HG03575 (cell line): Measurements from ENCODE around the gene ISCA2.
"Not testable (repeated sequence)": the region's sequence is repeated elsewhere in the genome, so short reads cannot be mapped to it uniquely, and the experiment has no call there.

ENCODE experiments used
- ATAC-seq: cut with Tn5 transposase; IDR thresholded peaks from one replicate; pipeline ENCODE4 v1.9.1; 2021; ENCODE audit not compliant: unreplicated experiment, insufficient number of reproducible peaks, low FRiP score; ENCODE audit errors: extremely low read depth

ISCA2 gene, protein sequence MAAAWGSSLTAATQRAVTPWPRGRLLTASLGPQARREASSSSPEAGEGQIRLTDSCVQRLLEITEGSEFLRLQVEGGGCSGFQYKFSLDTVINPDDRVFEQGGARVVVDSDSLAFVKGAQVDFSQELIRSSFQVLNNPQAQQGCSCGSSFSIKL

DNA sequence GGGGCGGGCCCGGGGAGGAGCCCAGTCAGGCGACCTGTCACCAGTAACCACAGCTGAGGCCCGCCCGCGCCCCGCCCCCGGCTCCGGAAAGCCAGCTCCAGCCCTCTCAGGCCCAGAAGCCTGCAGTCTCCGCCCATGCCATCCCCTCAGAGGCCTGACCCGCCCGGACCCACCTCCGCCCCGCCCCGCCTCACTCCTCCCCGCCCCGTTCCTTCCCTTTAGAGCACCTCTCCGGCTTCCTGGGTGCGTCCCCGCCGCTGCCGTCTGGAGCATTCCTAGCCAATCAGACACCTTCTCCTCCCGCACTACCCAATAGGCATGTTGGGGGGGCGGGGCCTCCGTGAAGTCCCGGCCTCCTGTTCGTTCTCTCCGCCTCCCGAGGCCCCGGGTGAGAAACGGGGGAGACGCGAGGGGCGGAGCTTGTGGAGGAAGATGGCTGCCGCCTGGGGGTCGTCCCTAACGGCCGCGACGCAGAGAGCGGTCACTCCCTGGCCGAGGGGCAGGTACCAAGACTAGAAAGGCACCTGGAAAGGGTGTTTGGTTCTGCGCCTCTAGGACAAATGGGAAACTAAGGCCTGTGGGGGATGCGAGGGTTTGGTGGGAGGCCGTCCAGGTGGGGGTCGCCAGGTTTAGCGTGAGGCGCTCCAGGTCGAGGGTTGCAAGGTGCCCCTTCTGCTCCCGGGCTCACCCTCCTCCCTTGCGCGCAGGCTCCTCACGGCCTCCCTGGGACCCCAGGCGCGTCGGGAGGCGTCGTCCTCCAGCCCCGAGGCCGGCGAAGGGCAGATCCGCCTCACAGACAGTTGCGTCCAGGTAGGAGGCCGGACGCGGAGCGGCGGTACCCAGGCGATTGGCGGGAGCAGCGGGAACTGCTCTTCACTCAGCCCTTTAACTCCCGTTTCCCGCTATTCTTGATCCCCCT is at the start of gene ISCA2:
TSS of gene ISCA2 (plus strand) at position 423 of the 919 bp plus-strand sequence. CDS start at position 433, 10 bp downstream.
- peak; percentile 75 for ATAC-seq

DNA sequence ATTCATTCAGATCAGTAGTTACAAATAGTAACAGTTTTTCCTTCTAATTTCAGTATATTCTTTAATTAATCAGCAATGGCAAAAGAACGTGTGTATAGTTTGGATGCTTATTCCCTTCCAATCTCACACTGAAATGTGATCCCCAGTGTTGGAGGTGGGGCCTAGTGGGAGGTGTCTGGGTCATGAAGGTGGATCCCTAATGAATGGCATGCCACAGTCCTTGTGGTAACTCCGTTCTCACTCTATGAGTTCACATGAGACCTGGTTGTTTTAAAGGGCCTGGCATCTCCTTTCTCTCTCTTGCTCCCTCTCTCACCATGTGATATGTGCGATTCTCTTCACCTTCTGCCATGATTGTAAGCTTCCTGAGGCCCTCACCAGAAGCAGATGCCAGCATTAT is 48.7 kb upstream of the ISCA2 start:
- no peak for ATAC-seq

DNA sequence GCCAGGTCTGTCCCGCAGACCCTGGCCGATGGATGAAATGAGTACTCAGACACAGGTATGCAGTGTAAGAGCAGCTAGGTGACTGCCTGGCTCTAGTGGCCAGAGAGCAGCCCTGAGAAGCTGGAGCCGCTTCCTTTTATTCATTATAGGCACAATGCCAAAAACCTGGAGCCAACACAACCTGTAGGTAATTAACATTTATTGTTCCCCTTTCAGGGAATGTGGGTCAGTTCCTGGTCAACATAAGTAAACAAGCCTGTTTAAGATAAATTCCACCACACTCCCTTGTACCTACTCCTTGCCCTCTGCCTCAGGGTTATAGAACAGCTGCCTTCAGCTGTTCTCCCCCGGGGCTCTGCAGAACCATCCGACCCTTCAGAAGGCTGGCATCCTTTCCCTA is 39.2 kb upstream of the ISCA2 start:
- not testable (repeated sequence) for ATAC-seq

GRCh38 chr14:74456684-74457564 is 36.6 kb upstream of the ISCA2 start:
- ATAC-seq: no peak

GRCh38 chr14:74457565-74457895 is 36.0 kb upstream of the ISCA2 start:
- ATAC-seq: no peak

DNA sequence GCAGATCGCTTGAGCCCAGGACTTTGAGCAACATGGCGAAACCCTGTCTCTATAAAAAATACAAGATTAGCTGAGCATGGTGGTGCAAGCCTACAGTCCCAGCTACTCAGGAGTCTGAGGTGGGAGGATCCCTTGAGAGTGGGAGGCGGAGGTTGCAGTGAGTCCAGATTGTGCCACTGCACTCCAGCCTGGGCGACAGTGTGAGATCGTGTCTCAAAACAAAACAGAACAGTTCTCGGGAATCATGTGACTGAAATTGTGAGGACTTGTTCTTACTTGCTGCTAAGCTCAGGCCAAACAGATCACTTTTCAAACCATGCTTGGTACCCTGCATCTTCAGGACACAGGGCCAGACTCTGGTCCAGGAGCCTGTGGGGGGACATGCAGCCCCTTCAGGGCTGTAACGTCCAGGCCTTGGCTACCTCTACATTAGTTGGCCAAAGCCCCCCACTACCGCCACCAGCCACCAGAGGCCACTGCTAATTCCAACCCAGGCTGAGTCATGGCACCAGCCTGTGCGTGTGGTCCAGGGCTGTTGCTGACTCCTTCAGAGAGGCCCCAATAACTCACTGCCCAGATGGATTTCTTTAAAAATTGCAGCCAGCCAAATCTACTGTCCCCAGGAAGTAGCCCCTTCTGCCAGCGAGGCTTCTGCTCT is 34.1 kb upstream of the ISCA2 start:
- no peak for ATAC-seq

DNA sequence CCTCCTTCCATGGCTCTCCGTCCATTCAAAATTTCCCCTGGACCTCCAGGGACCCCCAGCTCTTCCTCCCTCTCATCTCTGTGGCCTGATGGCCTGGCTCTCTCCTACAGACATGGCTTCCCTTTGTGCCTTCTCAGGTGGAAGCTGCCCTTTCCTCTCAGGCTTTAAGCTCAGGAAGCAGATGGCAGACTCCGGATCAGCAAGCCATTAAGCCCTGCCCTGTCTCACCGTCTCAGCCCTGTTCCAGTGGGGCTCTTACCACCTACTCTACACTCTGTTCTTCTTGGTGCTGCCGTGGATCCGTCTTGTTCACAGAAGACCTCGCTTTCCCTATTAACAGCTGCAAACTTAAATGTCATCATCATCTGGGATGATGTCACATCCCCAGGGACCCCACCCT is 33.6 kb upstream of the ISCA2 start:
- ATAC-seq: no peak

GRCh38 chr14:74462993-74463392 is 30.6 kb upstream of the ISCA2 start:
- no peak for ATAC-seq

GRCh38 chr14:74463697-74464096 is 29.9 kb upstream of the ISCA2 start:
- ATAC-seq: no peak

DNA sequence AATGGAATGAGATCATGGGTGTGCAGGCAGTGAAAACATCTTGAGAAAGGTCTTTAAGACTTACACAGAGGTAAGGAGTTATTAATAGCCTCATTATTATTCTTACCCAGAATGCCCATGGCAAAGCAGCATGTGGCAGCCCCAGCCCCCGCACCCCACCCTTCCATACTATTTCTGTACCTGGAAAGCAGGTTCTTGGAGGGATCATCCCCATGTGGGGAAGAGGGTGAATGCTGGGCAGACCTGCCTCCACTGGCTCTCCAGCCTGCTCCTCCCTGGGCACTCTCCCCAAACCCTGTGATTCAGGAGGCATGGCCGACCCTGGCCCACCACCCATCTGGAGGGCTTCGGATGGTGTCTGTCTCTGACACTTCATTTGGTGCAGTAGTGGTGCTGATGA is 28.8 kb upstream of the ISCA2 start:
- no peak for ATAC-seq

DNA sequence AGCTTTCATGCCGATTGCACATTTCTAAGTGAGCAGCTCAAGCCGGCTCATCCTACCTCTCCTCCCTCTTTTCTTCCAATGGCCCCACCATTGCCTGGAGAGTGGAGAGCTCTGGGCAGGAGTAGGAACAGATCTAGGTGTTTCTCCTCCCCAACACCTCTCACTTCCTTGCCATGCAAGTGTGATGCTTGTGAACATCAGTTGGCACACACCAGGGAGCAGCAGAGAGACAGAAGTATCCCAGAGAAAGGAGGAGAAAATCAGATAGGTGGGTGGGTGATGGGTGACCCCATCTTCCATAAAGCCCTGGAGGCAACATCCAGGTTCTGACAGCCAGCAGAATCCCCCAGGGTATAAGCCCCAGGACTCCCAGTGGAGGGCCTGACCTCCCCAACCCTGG is 28.2 kb upstream of the ISCA2 start:
- ATAC-seq: no peak

DNA sequence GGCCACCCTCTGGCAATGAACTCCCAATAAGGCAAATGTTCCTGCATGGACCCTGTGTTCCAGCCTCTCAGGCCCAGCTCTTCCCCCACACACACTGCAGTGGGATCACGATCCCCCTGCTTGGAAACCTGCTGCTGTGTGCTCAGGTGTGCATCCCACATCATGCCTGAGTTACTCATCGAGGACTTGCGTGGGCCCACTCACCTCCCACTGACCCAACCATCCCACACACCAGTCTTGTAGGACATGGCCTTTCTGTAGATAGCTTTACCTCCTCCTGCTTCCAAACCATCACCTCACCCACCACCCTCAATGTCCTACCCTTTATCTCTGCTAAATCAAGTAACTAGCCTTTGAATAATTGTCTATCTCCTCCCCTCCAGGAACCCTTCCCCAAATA is 25.1 kb upstream of the ISCA2 start:
- ATAC-seq: no peak

- no peak for ATAC-seq
Observed at GRCh38 chr14:74469548-74470518, 23.7 kb upstream of the ISCA2 start.

- ATAC-seq: no peak
Observed at GRCh38 chr14:74472601-74473000, 21.0 kb upstream of the ISCA2 start.

GRCh38 chr14:74474376-74474775 is 19.2 kb upstream of the ISCA2 start:
- ATAC-seq: no peak

- no peak for ATAC-seq
Observed at GRCh38 chr14:74475678-74476077, 17.9 kb upstream of the ISCA2 start.

GRCh38 chr14:74476107-74476506 is 17.5 kb upstream of the ISCA2 start:
- ATAC-seq: no peak

- no peak for ATAC-seq
Observed at GRCh38 chr14:74476607-74477006, 17.0 kb upstream of the ISCA2 start.
